Endodermal cell (in vitro differentiated cells): ENCODE measurements around the gene MEX3A. TPM values are rescaled to one million over a fixed set of nuclear protein-coding genes. Genes with fewer than 3 reads are reported as not detected.

Experiments used
- DNase-seq: peaks from one replicate; pipeline ENCODE4 v3.0.0-alpha.2; 2017
- H3K27ac ChIP-seq: 2 replicates; pipeline ENCODE4 v1.5.1; 2013; ENCODE audit warnings: mild to moderate bottlenecking, low read depth, low read length, moderate library complexity
- H3K27me3 ChIP-seq: 2 replicates; pipeline ENCODE4 v1.6.1; 2013; ENCODE audit warnings: mild to moderate bottlenecking, low read length, moderate library complexity; ENCODE audit not compliant: insufficient read depth, control insufficient read depth, poor library complexity, severe bottlenecking
- H3K36me3 ChIP-seq: 2 replicates; pipeline ENCODE4 v1.7.0; 2013; ENCODE audit warnings: mild to moderate bottlenecking, low read length, moderate library complexity; ENCODE audit not compliant: control insufficient read depth, insufficient read depth
- H3K4me1 ChIP-seq: one replicate; pipeline ENCODE4 v1.7.0; 2013; ENCODE audit warnings: low read length; ENCODE audit not compliant: control insufficient read depth, insufficient read depth
- H3K4me3 ChIP-seq: 2 replicates; pipeline ENCODE4 v1.5.1; 2013; ENCODE audit warnings: mild to moderate bottlenecking, low read length, moderate library complexity
- H3K9ac ChIP-seq: 2 replicates; pipeline ENCODE4 v1.6.1; 2013; ENCODE audit warnings: mild to moderate bottlenecking, low read length, moderate library complexity; ENCODE audit not compliant: poor library complexity, severe bottlenecking; ENCODE audit errors: extremely low read depth
- H3K9me3 ChIP-seq: 2 replicates; pipeline ENCODE4 v1.6.1; 2013; ENCODE audit warnings: mild to moderate bottlenecking, low read length, moderate library complexity; ENCODE audit not compliant: control insufficient read depth
- H3K27ac Mint-ChIP-seq: 2 replicates; pipeline ENCODE4 v1.8.0; 2020; ENCODE audit warnings: mixed read lengths
- H3K27me3 Mint-ChIP-seq: 2 replicates; pipeline ENCODE4 v1.8.0; 2021; ENCODE audit warnings: mild to moderate bottlenecking, mixed read lengths; ENCODE audit not compliant: insufficient read depth
- H3K36me3 Mint-ChIP-seq: 2 replicates; pipeline ENCODE4 v1.8.0; 2020; ENCODE audit warnings: low read depth, mixed read lengths
- H3K4me1 Mint-ChIP-seq: 2 replicates; pipeline ENCODE4 v1.8.0; 2020; ENCODE audit warnings: mixed read lengths
- H3K4me3 Mint-ChIP-seq: 2 replicates; pipeline ENCODE4 v1.8.0; 2020; ENCODE audit warnings: mild to moderate bottlenecking, moderate library complexity, mixed read lengths
- H3K9me3 Mint-ChIP-seq: 2 replicates; pipeline ENCODE4 v1.8.0; 2020; ENCODE audit warnings: mild to moderate bottlenecking, mixed read lengths
- CTCF ChIP-seq: fragments of 200-600 bp; sonication (generic); conservative IDR thresholded peaks from 2 replicates; pipeline ENCODE4 v1.5.0; 2021; ENCODE audit warnings: antibody characterized with exemption, mild to moderate bottlenecking
- WGBS, 2 experiments: methylation state at CpG; one replicate each; pipeline versions ENCODE4 v1.1.5 to v1.1.7; 2013; ENCODE audit warnings: missing lambda C conversion rate in 2 of 2, mixed read lengths in 1 of 2; ENCODE audit not compliant: insufficient coverage in 1 of 2, insufficient read length in 1 of 2; 5-methylcytosine and 5-hydroxymethylcytosine counted together
- total RNA-seq, 2 donors: library from RNA; stranded (reverse); fragmentation: NEBNext Ultra II Directional in 1 of 2; extraction: Animal tissue kit (Norgen Biotek cat#: 25700) in 1 of 2; gene quantifications; 2 replicates in 1 of 2; 3 replicates in 1 of 2; pipeline ENCODE4 v1.2.1, GENCODE V29; 2021

The MEX3A gene
- total RNA-seq, 2 donors from 2014 or later, result 91.8 to 94.3 TPM

GRCh38 chr1:156089704-156090103, 7.4 kb upstream of the MEX3A start:
- Histone ChIP-seq H3K27ac (no peak overlapping the region), H3K27me3 (no peaks in the 10 kb centered on the region), H3K9ac (no peak overlapping the region), H3K4me1 (no peaks in the 10 kb centered on the region), H3K4me3 (no peak overlapping the region), H3K36me3 (peaks cover 40% of the 10 kb centered on the region), H3K9me3 (no peaks in the 10 kb centered on the region)
- Mint-ChIP-seq H3K27me3 (no peaks in the 10 kb centered on the region), H3K9me3 (no peaks in the 10 kb centered on the region), H3K36me3 (peaks cover 41% of the 10 kb centered on the region), H3K4me1 (peaks cover 23% of the 10 kb centered on the region), H3K4me3 (no peak overlapping the region), H3K27ac (no peak overlapping the region)
- TF ChIP-seq CTCF, result no peak
- 77 to 93% methylated on average over 3 to 6 of the region's 6 CpGs for WGBS, 2 experiments
- no peak for DNase-seq

DNA sequence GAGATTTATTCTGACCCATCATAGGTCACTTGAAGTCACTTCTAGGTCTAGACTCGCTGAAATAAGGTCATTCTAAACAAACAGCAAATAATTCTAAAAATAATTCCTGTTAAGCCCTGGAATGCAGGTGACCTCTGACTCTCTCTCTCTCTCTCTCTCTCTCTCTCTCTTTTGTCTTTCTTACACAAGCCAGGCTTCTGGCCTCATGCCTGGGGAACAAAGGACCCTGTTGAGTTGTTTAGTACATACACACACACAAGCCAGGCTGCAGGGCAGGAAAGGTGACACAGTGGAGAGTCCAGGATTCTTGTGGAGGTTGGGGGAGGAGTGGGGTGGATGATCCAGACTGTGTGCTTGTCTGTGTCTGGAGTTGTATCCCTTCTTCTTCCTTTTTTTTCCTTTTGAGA, 4.0 kb upstream of the MEX3A start:
- Mint-ChIP-seq H3K27me3 (no peaks in the 10 kb centered on the region), H3K36me3 (peaks cover 21% of the 10 kb centered on the region), H3K4me3 (peak overlapping the region; percentile 99), H3K9me3 (no peaks in the 10 kb centered on the region), H3K27ac (peak overlapping the region; percentile 64), H3K4me1 (peaks cover 33% of the 10 kb centered on the region)
- TF ChIP-seq CTCF, result no peak
- Histone ChIP-seq H3K9me3 (no peaks in the 10 kb centered on the region), H3K27ac (peak overlapping the region; percentile 82), H3K9ac (peak overlapping the region; percentile 27), H3K27me3 (no peaks in the 10 kb centered on the region), H3K4me3 (peak overlapping the region; percentile 9), H3K36me3 (peaks cover 12% of the 10 kb centered on the region), H3K4me1 (no peaks in the 10 kb centered on the region)
- DNase-seq, result peak; percentile 44
- WGBS, 2 experiments, result 59 to 89% methylated on average over 1 of the region's 1 CpG

DNA sequence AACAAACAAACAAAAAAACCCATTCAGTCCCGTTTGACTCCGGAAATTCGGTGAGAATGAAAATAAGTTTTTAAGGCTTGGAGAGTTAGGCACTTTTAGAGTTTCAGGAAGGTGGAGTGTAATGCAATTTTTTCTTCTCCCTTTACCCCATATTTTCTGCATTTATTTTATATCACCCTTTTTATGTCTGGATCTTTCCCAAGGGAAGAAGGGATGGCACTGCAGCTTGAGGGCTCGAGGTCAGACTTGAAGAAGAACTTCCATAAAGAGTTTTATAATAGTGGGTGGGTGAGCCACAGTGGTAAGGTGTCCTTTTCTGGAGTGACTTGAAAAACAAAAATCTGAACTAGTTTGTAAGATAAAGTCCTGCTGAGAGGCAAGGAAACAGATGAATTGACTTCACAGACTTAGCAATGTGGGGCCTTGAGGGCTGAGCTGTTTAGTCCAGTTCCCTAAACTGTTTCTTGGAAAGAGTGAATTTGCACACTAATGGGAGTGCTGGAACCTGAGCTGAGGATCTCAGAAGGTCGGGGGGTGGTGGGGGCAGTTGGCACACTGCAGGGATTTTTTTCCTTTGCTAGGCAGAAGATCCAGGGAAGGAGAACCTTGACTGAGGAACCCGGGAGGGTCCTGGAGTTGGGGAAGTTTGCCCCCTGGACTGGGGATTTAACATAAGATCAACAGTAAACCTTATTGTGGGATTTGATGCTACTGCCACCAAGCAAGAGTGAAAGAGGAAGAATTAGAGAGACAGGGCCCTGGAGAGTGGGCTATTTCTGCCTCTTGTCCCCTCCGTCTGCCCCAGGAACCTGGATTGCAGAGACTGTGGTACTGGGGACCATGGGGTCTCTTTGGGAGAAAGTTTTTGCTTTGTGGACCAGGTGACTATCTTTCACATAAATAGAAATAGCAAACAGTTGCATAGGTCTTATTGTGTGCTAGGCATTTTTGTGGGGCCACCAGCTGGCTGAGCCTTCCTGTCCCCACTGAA, 1.8 kb upstream of the MEX3A start:
- Histone ChIP-seq H3K4me3 (peak overlapping the region; percentile 96), H3K9ac (peak overlapping the region; percentile 89), H3K27me3 (no peaks in the 10 kb centered on the region), H3K9me3 (no peaks in the 10 kb centered on the region), H3K27ac (peak overlapping the region; percentile 99), H3K36me3 (peaks cover 14% of the 10 kb centered on the region), H3K4me1 (no peaks in the 10 kb centered on the region)
- WGBS, 2 experiments, result 9 to 27% methylated on average over 3 to 7 of the region's 7 CpGs
- Mint-ChIP-seq H3K27ac (peak overlapping the region; percentile 93), H3K4me1 (peaks cover 38% of the 10 kb centered on the region), H3K4me3 (peak overlapping the region; percentile 99), H3K27me3 (no peaks in the 10 kb centered on the region), H3K9me3 (no peaks in the 10 kb centered on the region), H3K36me3 (peaks cover 24% of the 10 kb centered on the region)
- DNase-seq, result peak; percentile 51
- TF ChIP-seq CTCF, result no peak
